ENCODE measurements around the gene ZNF518A.

Gene ZNF518A

GRCh38 chr10:96208946-96209345 is 78.8 kb downstream of the ZNF518A start:
- TF ChIP-seq CTCF (IDR thresholded peaks at IDR 0.05; ENCODE audit: low read depth, low read length): no peak
- DNase-seq (ENCODE audit: extremely low read depth, low read depth): no peak

DNA sequence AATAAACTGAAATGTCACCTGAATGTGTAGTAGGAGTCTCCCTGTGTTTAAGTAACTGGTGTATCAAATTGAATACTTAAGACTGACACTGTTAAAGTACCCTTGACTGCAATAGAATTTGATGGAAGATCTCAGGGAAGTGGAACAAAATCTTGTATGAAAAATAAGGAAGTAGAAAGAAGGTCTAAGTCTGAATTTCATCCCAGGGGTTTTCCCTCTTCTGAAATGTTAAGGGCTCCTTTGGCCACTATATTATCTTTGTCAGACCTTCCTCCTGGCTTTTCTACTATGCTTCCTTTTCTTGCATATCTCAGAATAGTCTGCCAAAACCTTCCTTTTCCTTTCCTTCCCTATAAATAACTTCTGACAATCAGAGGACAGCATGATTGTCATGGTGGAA is 81.7 kb downstream of the ZNF518A start:
- no peak for TF ChIP-seq CTCF (IDR thresholded peaks at IDR 0.05; ENCODE audit: low read depth, low read length)
- no peak for DNase-seq (ENCODE audit: extremely low read depth, low read depth)

DNA sequence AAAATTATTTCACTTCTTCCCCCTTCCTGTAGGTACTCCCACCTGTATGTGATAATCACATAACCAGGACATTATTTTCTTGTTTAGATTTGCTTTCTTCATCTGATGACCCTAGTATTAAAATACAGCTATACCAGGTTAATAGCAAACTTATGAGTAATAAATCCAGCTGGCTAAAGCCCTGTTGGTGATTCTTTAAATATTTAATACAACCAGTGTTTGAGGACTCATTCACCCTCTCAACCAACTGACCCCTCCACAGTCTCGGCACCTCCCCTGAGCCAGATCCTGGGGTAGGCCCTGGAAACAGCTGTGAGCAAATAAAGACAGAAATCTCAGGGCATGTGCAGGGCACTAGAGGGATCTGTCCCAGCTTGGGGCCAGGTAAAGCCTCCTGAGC is 82.8 kb downstream of the ZNF518A start:
- no peak for TF ChIP-seq CTCF (IDR thresholded peaks at IDR 0.05; ENCODE audit: low read depth, low read length)
- no peak for DNase-seq (ENCODE audit: extremely low read depth, low read depth)

Data from AG09319 (cell line).